ENCODE results near the gene LRRC52.

Gene LRRC52

GRCh38 chr1:165549973-165550372, 6.2 kb downstream of the LRRC52 start:
- no peak for TF ChIP-seq ZNF274 (IDR thresholded peaks at IDR 0.05; ENCODE audit: low read depth, low read length)
- H3K4me3 ChIP-seq (ENCODE audit: low read length) = no peak overlapping the region

DNA sequence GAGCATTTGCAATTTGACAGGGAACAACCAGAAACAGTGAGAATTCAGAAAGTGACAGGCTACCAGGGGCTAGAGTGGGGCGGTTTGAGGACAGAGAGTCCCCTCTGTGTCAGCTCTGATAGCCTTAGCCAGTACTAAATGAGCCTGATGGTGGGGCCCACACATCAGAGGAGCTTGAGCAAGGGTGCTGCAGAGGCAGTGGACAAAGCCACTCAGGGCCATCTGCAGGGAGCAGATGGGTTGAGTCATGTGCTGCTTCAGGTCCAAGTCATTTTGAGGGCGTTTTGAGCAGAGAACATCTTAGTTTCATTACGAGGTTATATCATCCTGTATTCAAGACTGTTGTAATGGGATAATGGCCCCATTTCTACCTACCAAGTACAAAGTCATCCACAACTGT, 7.7 kb downstream of the LRRC52 start:
- no peak for TF ChIP-seq ZNF274 (IDR thresholded peaks at IDR 0.05; ENCODE audit: low read depth, low read length)
- no peak overlapping the region for H3K4me3 ChIP-seq (ENCODE audit: low read length)

GRCh38 chr1:165560883-165561656, 17.3 kb downstream of the LRRC52 start:
- TF ChIP-seq ZNF274 (IDR thresholded peaks at IDR 0.05; ENCODE audit: low read depth, low read length) = no peak
- H3K4me3 ChIP-seq (ENCODE audit: low read length) = no peak overlapping the region

- no peak overlapping the region for H3K4me3 ChIP-seq (ENCODE audit: low read length)
Measured at GRCh38 chr1:165562571-165562970, 18.8 kb downstream of the LRRC52 start.

DNA sequence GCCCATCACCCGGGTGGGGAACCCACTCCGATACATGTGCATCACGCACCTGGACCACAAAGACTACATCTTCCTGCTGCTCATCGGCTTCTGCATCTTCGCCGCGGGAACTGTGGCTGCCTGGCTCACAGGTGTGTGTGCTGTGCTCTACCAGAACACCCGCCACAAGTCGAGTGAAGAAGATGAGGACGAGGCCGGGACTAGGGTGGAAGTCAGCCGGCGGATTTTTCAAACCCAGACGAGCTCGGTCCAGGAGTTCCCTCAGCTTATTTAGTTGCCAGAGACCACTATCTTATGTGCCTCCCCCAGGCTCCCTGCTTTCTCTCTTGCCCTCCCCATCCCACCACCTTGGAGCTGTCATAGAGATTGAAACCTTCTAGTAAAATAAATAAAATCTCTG, 19.8 kb downstream of the LRRC52 start:
- H3K4me3 ChIP-seq (ENCODE audit: low read length) = no peak overlapping the region
- no peak for TF ChIP-seq ZNF274 (IDR thresholded peaks at IDR 0.05; ENCODE audit: low read depth, low read length)

More at GRCh38 chr1:165562571-165562970, 18.8 kb downstream of the LRRC52 start:
- no peak for TF ChIP-seq ZNF274 (IDR thresholded peaks at IDR 0.05; ENCODE audit: low read depth, low read length)

- no peak overlapping the region for H3K4me3 ChIP-seq (ENCODE audit: low read length)
Measured at GRCh38 chr1:165564561-165564960, 20.8 kb downstream of the LRRC52 start.

GRCh38 chr1:165565751-165566490, 22.1 kb downstream of the LRRC52 start:
- TF ChIP-seq ZNF274 (IDR thresholded peaks at IDR 0.05; ENCODE audit: low read depth, low read length) = no peak

More at GRCh38 chr1:165564561-165564960, 20.8 kb downstream of the LRRC52 start:
- TF ChIP-seq ZNF274 (IDR thresholded peaks at IDR 0.05; ENCODE audit: low read depth, low read length) = no peak

DNA sequence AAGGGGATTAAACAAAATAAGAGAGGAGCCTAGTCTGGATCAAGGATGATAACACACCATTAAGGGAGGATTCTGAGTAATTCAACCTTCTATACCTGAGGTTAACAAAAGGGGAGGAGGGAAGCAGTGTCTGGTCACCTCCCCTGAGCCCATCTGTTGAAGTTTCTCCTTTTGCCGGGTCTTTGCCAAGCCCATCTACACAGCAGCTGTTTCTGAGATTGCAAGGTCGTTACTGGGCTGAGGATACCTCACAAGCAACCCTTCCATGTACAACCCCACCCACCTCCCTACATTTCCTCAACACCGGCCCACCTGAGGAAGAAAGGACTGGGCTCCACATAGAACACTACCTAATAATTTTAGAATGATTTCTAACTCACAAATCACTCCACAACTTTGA, 26.3 kb downstream of the LRRC52 start:
- H3K4me3 ChIP-seq (ENCODE audit: low read length) = no peak overlapping the region
- no peak for TF ChIP-seq ZNF274 (IDR thresholded peaks at IDR 0.05; ENCODE audit: low read depth, low read length)

More at GRCh38 chr1:165565751-165566490, 22.1 kb downstream of the LRRC52 start:
- no peak overlapping the region for H3K4me3 ChIP-seq (ENCODE audit: low read length)

- no peak overlapping the region for H3K4me3 ChIP-seq (ENCODE audit: low read length)
- TF ChIP-seq ZNF274 (IDR thresholded peaks at IDR 0.05; ENCODE audit: low read depth, low read length) = no peak
Measured at GRCh38 chr1:165573787-165574186, 30.0 kb downstream of the LRRC52 start.

DNA sequence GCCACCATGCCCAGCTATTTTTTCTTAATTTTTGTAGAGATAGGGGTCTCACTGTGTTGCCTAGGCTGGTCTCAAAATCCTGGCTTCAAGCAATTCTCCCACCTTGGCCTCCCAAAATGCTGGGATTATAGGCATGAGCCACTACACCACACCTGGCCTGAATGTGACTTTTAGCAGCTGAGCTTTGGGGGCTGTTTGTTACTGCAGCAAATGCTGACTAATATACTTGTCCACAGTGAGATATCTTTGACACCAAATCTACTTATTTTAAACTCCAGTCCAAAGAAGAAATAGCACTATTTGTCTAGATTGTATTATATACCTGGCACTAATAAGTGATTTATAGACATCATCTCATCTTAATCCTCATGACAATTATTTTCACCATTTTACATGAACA, 30.5 kb downstream of the LRRC52 start:
- no peak overlapping the region for H3K4me3 ChIP-seq (ENCODE audit: low read length)
- no peak for TF ChIP-seq ZNF274 (IDR thresholded peaks at IDR 0.05; ENCODE audit: low read depth, low read length)

GRCh38 chr1:165575468-165576099, 31.8 kb downstream of the LRRC52 start:
- H3K4me3 ChIP-seq (ENCODE audit: low read length) = no peak overlapping the region
- no peak for TF ChIP-seq ZNF274 (IDR thresholded peaks at IDR 0.05; ENCODE audit: low read depth, low read length)

GRCh38 chr1:165576536-165576935, 32.7 kb downstream of the LRRC52 start:
- TF ChIP-seq ZNF274 (IDR thresholded peaks at IDR 0.05; ENCODE audit: low read depth, low read length) = no peak
- no peak overlapping the region for H3K4me3 ChIP-seq (ENCODE audit: low read length)

- H3K4me3 ChIP-seq (ENCODE audit: low read length) = no peak overlapping the region
Measured at GRCh38 chr1:165577707-165578106, 33.9 kb downstream of the LRRC52 start.

More at GRCh38 chr1:165577707-165578106, 33.9 kb downstream of the LRRC52 start:
- TF ChIP-seq ZNF274 (IDR thresholded peaks at IDR 0.05; ENCODE audit: low read depth, low read length) = no peak
